Measurements from ENCODE around the gene SLC12A8. TPM values are rescaled to one million over a fixed set of nuclear protein-coding genes. Genes with fewer than 3 reads are reported as not detected.

The SLC12A8 gene
- total RNA-seq, 1 experiment from 2014 or later = 30.7 TPM

DNA sequence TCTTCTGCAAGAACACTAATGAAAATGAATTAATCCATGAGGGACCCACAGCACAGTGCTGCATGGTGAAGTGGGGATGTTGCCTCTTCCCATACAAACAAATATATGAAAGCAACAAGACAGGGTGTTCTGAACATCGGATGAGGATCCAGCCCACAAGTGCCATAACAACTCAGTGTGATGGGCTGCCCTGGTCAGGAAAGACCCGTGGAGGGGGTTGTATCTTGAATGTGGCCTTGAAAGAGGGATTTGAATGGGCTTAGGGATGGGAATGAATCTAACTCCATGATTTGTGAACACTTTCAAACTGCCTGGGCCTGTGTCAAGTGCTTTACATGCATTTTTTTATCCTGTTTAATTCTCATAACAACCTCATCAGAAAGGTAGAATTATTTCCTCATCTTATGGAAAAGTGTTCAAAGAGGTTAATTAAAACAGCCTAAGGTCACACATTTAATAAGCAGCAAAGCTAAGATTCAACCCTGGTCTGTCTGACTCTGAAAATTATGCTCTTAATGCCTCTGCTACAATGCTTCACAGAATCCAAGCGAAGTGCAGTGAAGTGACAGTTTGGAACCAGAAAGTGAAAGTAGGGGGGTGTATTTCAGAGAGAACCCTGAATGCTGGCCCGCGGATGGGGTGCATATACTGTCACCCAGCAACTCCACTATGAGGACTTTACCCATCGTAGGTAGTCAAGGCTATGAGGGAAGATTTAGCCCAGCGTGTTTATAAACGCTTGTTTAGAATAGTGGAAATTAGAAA, 91.1 kb downstream of the SLC12A8 start:
- no peak for TF ChIP-seq EZH2 (IDR thresholded peaks at IDR 0.05; ENCODE audit: low read depth)
- TF ChIP-seq, protein P1, sequence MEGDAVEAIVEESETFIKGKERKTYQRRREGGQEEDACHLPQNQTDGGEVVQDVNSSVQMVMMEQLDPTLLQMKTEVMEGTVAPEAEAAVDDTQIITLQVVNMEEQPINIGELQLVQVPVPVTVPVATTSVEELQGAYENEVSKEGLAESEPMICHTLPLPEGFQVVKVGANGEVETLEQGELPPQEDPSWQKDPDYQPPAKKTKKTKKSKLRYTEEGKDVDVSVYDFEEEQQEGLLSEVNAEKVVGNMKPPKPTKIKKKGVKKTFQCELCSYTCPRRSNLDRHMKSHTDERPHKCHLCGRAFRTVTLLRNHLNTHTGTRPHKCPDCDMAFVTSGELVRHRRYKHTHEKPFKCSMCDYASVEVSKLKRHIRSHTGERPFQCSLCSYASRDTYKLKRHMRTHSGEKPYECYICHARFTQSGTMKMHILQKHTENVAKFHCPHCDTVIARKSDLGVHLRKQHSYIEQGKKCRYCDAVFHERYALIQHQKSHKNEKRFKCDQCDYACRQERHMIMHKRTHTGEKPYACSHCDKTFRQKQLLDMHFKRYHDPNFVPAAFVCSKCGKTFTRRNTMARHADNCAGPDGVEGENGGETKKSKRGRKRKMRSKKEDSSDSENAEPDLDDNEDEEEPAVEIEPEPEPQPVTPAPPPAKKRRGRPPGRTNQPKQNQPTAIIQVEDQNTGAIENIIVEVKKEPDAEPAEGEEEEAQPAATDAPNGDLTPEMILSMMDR (conservative IDR thresholded peaks at IDR 0.05) = no peak
- Histone ChIP-seq H4K20me1 (ENCODE audit: insufficient read depth) (no peaks in the 10 kb centered on the region), H3K4me1 (replicated peaks; ENCODE audit: insufficient read depth) (peaks cover 33% of the 10 kb centered on the region), H3K79me2 (ENCODE audit: low read depth) (no peaks in the 10 kb centered on the region), H3K4me3 (no peak overlapping the region), H3K9me2 (ENCODE audit: insufficient read depth) (no peaks in the 10 kb centered on the region), H3K27ac (no peak overlapping the region), H3K9me3 (ENCODE audit: insufficient read depth, low read depth) (no peaks in the 10 kb centered on the region), H3F3A (ENCODE audit: insufficient read depth, low read depth) (peaks cover 33% of the 10 kb centered on the region), H3K4me2 (no peak overlapping the region), H2AFZ (no peak overlapping the region), H3K27me3 (ENCODE audit: insufficient read depth, low read depth) (no peaks in the 10 kb centered on the region), H3K36me3 (ENCODE audit: low read depth) (no peaks in the 10 kb centered on the region)
- no peak for DNase-seq
- no TSS peak for BruUV-seq (replicated peaks)
- intact Hi-C loops (cut with micrococcal nuclease; ENCODE audit: unreplicated experiment) = loop anchor here (10.0 kb wide), 1 partner anchor 313 kb away; no protein-coding TSS in a partner anchor
- ChIA-PET CTCF (no interaction called here), POLR2A (ENCODE audit: unreplicated experiment) (interaction anchor here (0.6 to 0.7 kb wide), 2 partner anchors 31 to 234 kb away, joined by 3 to 4 read pairs; no protein-coding TSS in a partner anchor)

DNA sequence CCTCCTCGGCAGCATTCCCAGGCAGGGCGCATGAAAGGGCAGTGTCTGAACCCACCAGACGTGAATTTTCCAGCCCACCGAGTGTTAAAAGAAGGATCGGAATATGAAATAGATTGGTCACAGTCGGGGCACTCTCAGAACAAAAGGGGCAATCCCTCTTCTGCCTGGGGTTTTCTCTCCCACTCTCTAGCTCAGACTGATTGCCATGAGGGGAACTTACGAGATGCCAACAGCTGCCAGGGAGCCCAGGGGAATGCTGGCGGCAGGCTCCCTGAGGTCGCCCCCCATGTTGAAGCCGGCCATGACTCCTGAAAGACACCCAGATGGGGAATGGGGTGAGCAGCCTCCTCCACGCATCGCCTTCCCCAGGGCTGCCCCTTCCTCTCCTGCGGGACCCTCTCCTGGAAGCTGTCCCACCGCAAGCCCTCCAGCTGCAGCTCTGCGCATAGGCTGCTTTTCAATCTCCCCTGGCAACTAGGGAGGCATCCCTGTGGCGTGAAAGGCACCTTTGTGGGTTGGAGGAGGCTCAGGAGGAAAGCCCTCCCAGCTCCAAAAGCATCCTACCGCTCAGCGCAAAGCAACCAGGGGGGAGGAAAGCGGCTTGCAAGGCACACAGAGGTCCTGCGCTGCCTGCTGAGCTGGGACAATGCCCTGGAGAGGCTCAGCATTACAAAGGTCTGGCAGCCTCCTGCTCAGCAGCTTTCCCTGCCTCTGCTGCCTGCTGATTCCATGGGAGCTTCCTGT, 92.0 kb downstream of the SLC12A8 start:
- no peaks in the 10 kb centered on the region for H3K9me2 ChIP-seq (ENCODE audit: insufficient read depth)
- H4K20me1 ChIP-seq (ENCODE audit: insufficient read depth) = no peaks in the 10 kb centered on the region
- TF ChIP-seq, protein P1 (conservative IDR thresholded peaks at IDR 0.05) = no peak
- no peak for TF ChIP-seq EZH2 (IDR thresholded peaks at IDR 0.05; ENCODE audit: low read depth)
- H3K9me3 ChIP-seq (ENCODE audit: insufficient read depth, low read depth) = no peaks in the 10 kb centered on the region
- H3K27ac ChIP-seq = no peak overlapping the region
- intact Hi-C loops (cut with micrococcal nuclease; ENCODE audit: unreplicated experiment) = loop anchor here (10.0 kb wide), 1 partner anchor 314 kb away; no protein-coding TSS in a partner anchor
- H3K27me3 ChIP-seq (ENCODE audit: insufficient read depth, low read depth) = no peaks in the 10 kb centered on the region
- H3K4me3 ChIP-seq = no peak overlapping the region
- DNase-seq = no peak
- no TSS peak for BruUV-seq (replicated peaks)
- CTCF ChIA-PET = no interaction called here
- no peaks in the 10 kb centered on the region for H3K79me2 ChIP-seq (ENCODE audit: low read depth)
- peaks cover 28% of the 10 kb centered on the region for H3F3A ChIP-seq (ENCODE audit: insufficient read depth, low read depth)
- H3K4me2 ChIP-seq = no peak overlapping the region
- no peak overlapping the region for H2AFZ ChIP-seq
- POLR2A ChIA-PET (ENCODE audit: unreplicated experiment) = interaction anchor here (0.6 to 0.7 kb wide), 2 partner anchors 30 to 233 kb away, joined by 3 to 4 read pairs; no protein-coding TSS in a partner anchor
- H3K36me3 ChIP-seq (ENCODE audit: low read depth) = no peaks in the 10 kb centered on the region
- H3K4me1 ChIP-seq (replicated peaks; ENCODE audit: insufficient read depth) = peaks cover 33% of the 10 kb centered on the region

DNA sequence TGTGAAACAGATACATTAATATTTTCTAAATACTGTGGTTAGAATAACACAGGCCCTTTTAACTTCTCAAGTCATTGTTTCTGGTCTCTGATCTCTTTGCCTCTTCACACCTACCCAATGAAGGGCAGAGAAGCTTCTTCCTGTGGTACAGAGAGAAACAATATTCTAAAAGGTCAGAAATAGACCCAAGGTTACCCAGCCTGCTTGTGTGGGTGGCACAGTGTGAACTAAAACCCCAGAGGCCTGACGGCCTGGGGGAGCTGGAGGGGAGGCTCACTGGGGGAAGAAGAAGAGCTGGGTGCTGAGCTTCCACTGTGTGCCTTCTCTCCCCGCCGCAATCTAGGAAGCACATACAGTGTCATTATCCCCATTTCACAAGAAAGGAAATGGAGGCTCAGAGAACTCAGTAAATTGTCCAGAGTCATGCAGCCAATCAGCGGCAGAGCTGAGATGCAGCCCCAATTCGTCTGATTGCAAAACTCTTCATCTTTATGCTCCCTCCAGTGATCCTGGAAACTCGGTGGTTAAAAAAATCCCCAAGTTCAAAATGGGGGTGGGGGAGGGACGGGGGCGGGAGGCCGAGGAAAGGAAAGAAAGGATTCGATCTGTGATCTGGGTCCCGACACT, 92.7 kb downstream of the SLC12A8 start:
- DNase-seq = no peak
- Histone ChIP-seq H3K27me3 (ENCODE audit: insufficient read depth, low read depth) (no peaks in the 10 kb centered on the region), H3F3A (ENCODE audit: insufficient read depth, low read depth) (peaks cover 22% of the 10 kb centered on the region), H3K4me1 (replicated peaks; ENCODE audit: insufficient read depth) (peaks cover 28% of the 10 kb centered on the region), H3K9me2 (ENCODE audit: insufficient read depth) (no peaks in the 10 kb centered on the region), H3K4me2 (no peak overlapping the region), H4K20me1 (ENCODE audit: insufficient read depth) (no peaks in the 10 kb centered on the region), H3K9me3 (ENCODE audit: insufficient read depth, low read depth) (no peaks in the 10 kb centered on the region), H2AFZ (no peak overlapping the region), H3K27ac (no peak overlapping the region), H3K36me3 (ENCODE audit: low read depth) (no peaks in the 10 kb centered on the region), H3K4me3 (no peak overlapping the region), H3K79me2 (ENCODE audit: low read depth) (no peaks in the 10 kb centered on the region)
- no TSS peak for BruUV-seq (replicated peaks)
- intact Hi-C loops (cut with micrococcal nuclease; ENCODE audit: unreplicated experiment) = loop anchor here (10.0 kb wide), 1 partner anchor 315 kb away; no protein-coding TSS in a partner anchor
- ChIA-PET POLR2A (ENCODE audit: unreplicated experiment) (no interaction called here), CTCF (no interaction called here)
- TF ChIP-seq, protein P1 (conservative IDR thresholded peaks at IDR 0.05) = no peak
- TF ChIP-seq EZH2 (IDR thresholded peaks at IDR 0.05; ENCODE audit: low read depth) = no peak

Data from PC-9 (cell line).